Mononuclear cell (primary cell): ENCODE measurements around the gene LRBA. TPM values are rescaled to one million over a fixed set of nuclear protein-coding genes. Genes with fewer than 3 reads are reported as not detected.
"Not testable (repeated sequence)": the region's sequence is repeated elsewhere in the genome, so short reads cannot be mapped to it uniquely, and the experiment has no call there.

Source experiments
- H3K27me3 ChIP-seq: 2 replicates; pipeline ENCODE4 v1.6.0; 2011; ENCODE audit warnings: low read length, control low read depth; ENCODE audit not compliant: insufficient read depth
- H3K4me1 ChIP-seq: 2 replicates; pipeline ENCODE4 v1.5.1; 2011; ENCODE audit warnings: mild to moderate bottlenecking, low read length, control low read depth; ENCODE audit not compliant: insufficient read depth
- H3K4me3 ChIP-seq: 2 replicates; pipeline ENCODE4 v1.5.1; 2011; ENCODE audit warnings: mild to moderate bottlenecking, low read length, moderate library complexity
- H3K9me3 ChIP-seq: 2 replicates; pipeline ENCODE4 v1.5.1; 2011; ENCODE audit warnings: low read depth, mild to moderate bottlenecking, control low read depth, low read length
- total RNA-seq: library from RNA; depleted of rRNA; stranded (reverse); fragments of >200 nt; gene quantifications from one replicate; pipeline ENCODE4 v1.2.3, GENCODE V29; 2012

Gene LRBA
- total RNA-seq, 1 donor, result 96.0 TPM

DNA sequence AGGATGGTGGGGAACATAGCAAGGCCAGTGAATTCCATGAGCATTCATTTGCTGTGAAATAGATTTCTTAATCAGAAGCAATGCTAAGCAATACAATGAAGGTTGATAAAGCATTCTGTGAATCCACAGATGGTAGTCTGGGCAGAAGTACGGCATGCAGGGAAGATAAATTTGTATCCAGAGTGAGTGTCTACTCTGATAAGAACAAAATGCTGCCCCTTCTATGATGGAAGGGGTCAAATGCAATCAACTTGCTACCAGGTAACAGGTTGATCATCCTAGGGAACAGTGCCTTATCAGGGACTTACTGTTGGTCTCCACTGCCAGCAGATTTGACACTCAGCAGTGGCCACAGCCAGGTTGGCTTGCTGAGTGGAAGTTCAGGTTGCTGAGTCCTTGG is 243.7 kb downstream of the LRBA start:
- no peak overlapping the region for H3K4me3 ChIP-seq
- no peaks in the 10 kb centered on the region for H3K27me3 ChIP-seq
- no peaks in the 10 kb centered on the region for H3K4me1 ChIP-seq
- H3K9me3 ChIP-seq, result no peaks in the 10 kb centered on the region

DNA sequence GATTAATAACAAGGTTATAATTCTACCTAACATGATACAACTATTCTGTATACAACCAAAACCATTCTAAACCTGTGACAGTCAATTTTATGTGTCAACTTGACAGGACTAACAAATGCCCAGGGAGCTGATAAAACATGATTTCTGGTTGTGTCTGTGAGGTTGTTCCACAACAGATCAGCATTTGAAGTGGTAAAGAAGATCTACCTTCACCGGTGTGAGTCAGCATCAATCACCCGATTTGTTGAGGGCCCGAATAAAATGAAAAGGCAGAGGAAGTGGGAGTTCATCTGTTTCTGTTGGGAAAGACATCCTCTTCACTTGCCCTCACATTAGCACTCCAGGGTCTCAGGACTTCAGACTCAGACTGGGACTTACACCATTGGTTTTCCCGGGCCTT is 245.2 kb downstream of the LRBA start:
- Histone ChIP-seq H3K9me3 (no peaks in the 10 kb centered on the region), H3K4me1 (no peaks in the 10 kb centered on the region), H3K4me3 (no peak overlapping the region), H3K27me3 (no peaks in the 10 kb centered on the region)

- no peaks in the 10 kb centered on the region for H3K27me3 ChIP-seq
- H3K4me1 ChIP-seq, result no peaks in the 10 kb centered on the region
- H3K9me3 ChIP-seq, result no peaks in the 10 kb centered on the region
- no peak overlapping the region for H3K4me3 ChIP-seq
These were observed 245.8 kb downstream of the LRBA start for GRCh38 chr4:150769248-150769647.

DNA sequence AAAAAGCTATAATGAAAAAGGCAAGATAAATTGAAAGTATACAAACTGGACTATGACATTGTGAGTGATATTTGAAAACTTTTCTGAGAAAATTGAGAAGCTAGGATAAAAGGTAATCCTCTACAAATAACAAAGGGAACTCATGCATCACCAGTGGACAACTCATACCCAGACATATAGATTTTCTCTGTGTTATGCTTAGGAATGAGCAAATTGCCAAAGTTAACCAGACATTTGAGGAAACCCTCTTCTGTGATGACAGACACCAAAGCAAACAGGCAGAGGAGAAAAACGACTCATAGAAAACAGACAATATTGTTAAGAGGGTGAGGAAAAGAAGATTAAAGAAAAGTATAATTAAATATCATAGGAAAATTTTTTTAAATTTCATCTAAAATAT is 246.6 kb downstream of the LRBA start:
- H3K27me3 ChIP-seq, result no peaks in the 10 kb centered on the region
- no peaks in the 10 kb centered on the region for H3K9me3 ChIP-seq
- no peaks in the 10 kb centered on the region for H3K4me1 ChIP-seq
- no peak overlapping the region for H3K4me3 ChIP-seq

- H3K4me3 ChIP-seq, result no peak overlapping the region
- H3K9me3 ChIP-seq, result no peaks in the 10 kb centered on the region
- no peaks in the 10 kb centered on the region for H3K4me1 ChIP-seq
- H3K27me3 ChIP-seq, result no peaks in the 10 kb centered on the region
These were observed 249.9 kb downstream of the LRBA start for GRCh38 chr4:150765216-150765615.

DNA sequence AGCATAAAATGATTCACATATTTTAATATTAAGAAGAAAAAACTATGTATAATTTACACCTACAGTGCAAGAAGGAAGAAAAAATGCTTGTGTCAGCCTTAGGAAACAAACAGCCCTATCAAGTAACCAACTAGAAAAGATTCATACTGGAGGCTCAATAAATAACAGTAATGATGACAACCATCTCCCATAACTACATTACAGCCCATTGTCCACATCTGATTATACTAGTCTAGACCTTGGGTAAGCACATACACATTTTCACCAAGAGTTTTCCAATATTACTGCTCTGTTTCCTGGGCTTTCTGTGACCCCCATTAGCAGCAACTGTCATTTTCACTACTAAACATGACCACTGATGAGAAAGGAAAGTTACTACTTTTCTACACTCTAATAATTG is 263.4 kb downstream of the LRBA start:
- H3K27me3 ChIP-seq, result no peaks in the 10 kb centered on the region
- H3K4me3 ChIP-seq, result no peak overlapping the region
- H3K4me1 ChIP-seq, result no peaks in the 10 kb centered on the region
- H3K9me3 ChIP-seq, result no peaks in the 10 kb centered on the region

- Histone ChIP-seq H3K27me3 (no peaks in the 10 kb centered on the region), H3K4me1 (no peaks in the 10 kb centered on the region), H3K9me3 (no peaks in the 10 kb centered on the region), H3K4me3 (no peak overlapping the region)
These were observed 264.3 kb downstream of the LRBA start for GRCh38 chr4:150750824-150751223.

- Histone ChIP-seq H3K9me3 (no peaks in the 10 kb centered on the region), H3K4me1 (no peaks in the 10 kb centered on the region), H3K4me3 (no peak overlapping the region), H3K27me3 (no peaks in the 10 kb centered on the region)
These were observed 268.9 kb downstream of the LRBA start for GRCh38 chr4:150746156-150746555.

GRCh38 chr4:150744570-150744969 is 270.5 kb downstream of the LRBA start:
- Histone ChIP-seq H3K9me3 (no peaks in the 10 kb centered on the region), H3K27me3 (no peaks in the 10 kb centered on the region), H3K4me1 (no peaks in the 10 kb centered on the region), H3K4me3 (no peak overlapping the region)

DNA sequence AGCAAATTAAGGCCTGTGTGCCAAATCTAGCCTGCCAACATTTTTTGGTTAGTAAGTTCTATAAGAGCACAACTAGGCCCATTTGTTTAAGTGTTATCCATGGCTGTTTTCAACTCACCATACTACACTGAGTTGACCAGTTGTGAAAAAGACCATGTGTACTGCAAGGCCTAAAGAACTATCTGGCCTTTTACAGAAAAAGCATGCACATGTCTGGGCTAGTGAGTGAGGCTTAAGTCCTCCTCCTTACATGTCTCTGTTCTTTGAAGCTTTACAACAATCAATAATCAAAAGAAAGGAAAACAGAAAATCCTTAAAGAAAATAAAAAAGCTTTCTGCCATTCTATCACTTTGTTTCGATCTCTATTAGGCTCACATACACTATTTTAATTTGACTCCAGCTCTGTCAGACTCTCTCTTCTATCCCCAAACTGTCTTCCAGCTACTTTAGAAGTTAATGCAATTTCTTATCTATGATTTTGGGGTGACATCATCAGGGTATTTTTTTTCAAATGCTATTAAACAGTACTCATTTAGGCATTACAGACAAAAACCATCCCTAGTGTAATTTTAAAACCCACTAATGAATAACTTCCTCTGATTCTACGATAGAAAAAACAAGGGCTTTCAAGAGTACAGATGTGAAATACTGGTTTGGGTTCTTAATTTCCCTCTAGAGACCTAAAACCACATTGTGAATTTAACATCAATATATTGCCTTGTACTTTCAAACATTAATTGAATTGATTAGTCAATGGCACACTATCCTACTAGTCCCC is 271.3 kb downstream of the LRBA start:
- Histone ChIP-seq H3K9me3 (no peaks in the 10 kb centered on the region), H3K4me3 (no peak overlapping the region), H3K4me1 (no peaks in the 10 kb centered on the region), H3K27me3 (no peaks in the 10 kb centered on the region)

DNA sequence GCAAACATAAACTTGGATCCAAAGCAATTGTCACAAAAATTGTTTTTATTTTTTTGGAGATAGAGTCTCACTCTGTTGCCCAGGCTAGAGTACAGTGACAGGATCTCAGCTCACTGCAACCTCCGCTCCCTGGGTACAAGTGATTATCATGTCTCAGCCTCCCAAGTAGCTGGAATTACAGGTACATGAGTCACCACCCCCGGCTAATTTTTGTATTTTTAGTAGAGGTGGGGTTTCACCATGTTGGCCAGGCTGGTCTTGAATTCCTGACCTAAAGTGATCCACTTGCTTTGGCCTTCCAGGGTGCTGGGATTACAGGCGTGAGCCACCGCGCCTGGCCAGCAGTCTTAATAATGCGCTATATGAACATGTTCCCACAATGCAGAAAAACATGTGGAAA is 272.2 kb downstream of the LRBA start:
- not testable (repeated sequence) for H3K27me3 ChIP-seq, H3K4me1 ChIP-seq, H3K9me3 ChIP-seq, H3K4me3 ChIP-seq

DNA sequence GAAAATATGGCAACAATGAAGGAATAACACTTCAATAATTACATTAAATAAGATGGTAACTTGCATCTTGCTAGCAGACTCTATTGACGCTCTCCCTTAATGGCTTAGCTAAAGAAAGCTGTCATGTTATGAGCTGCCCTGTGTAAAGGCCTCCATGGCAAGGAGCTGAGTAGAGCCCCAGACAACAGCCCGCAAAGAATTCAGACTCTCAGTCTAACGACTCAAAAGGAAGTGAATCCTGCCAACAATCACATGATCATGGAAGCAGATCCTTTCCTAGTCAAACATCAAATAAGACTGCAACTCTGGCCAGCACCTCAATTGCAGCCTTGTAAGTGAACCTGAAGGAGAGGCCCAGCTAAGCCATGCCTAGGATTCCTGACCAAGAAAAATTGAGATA is 275.5 kb downstream of the LRBA start:
- Histone ChIP-seq H3K9me3 (no peaks in the 10 kb centered on the region), H3K4me3 (no peak overlapping the region), H3K27me3 (no peaks in the 10 kb centered on the region)

GRCh38 chr4:150725957-150726523 is 289.0 kb downstream of the LRBA start:
- H3K27me3 ChIP-seq, result no peaks in the 10 kb centered on the region
- no peaks in the 10 kb centered on the region for H3K4me1 ChIP-seq
- no peak overlapping the region for H3K4me3 ChIP-seq
- H3K9me3 ChIP-seq, result peaks cover 9% of the 10 kb centered on the region

More for the DNA sequence above, 275.5 kb downstream of the LRBA start:
- no peaks in the 10 kb centered on the region for H3K4me1 ChIP-seq

DNA sequence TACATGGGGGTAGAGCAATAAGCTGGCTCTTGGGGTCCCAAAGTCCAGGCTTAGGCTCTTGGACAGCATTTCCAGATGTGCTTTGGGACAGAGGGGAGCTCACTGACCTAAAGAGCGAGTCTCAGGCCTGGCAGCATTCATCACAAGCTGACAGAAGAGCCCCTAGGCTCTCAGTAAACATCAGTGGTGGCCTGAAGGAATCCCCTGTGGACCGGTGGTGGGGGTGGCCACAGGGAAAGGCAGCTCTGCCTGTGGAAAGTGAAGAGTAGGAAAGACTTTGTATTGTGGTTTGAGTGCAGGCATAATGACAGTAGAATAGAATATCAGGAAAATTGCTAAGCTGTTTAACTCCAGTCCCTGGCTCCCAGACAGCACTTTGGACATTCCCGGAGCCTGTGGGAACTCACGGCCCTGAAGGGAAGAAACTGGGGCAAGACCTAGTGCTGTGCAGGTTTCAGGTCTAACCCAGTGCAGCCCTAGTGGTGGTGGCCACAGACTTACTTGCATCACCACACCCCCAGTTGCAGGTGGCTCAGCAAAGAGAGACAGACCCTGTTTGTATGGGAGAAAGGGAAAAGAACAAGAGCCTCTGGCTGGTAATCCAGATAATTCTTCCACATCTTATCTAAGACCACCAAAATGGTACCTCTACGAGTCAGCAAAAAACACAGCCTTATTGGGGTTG is 291.2 kb downstream of the LRBA start:
- Histone ChIP-seq H3K27me3 (no peaks in the 10 kb centered on the region), H3K4me3 (no peak overlapping the region), H3K4me1 (no peaks in the 10 kb centered on the region), H3K9me3 (peaks cover 9% of the 10 kb centered on the region)

- Histone ChIP-seq H3K9me3 (peaks cover 9% of the 10 kb centered on the region), H3K27me3 (no peaks in the 10 kb centered on the region), H3K4me1 (no peaks in the 10 kb centered on the region), H3K4me3 (no peak overlapping the region)
These were observed 292.1 kb downstream of the LRBA start for GRCh38 chr4:150722908-150723362.
